Stimulated activated CD4-positive, alpha-beta T cell treated with anti-CD3 and anti-CD28 coated beads, Interleukin-4, amount 100 ng/mL, for 4 hours (primary cell): Measurements from ENCODE around the gene WHRN.

Source experiments
- DNase-seq, 2 experiments: peaks; one replicate each; pipeline ENCODE4 v3.0.0-alpha.2; 2020

WHRN gene

GRCh38 chr9:114374936-114375335 lies 130.3 kb downstream of the WHRN start:
- no peak for DNase-seq

GRCh38 chr9:114373960-114374730 lies 131.1 kb downstream of the WHRN start:
- DNase-seq, result no peak

GRCh38 chr9:114372921-114373448 lies 132.3 kb downstream of the WHRN start:
- DNase-seq, result peak; percentile 60 to 70

- peak in 1 of 2 experiments; percentile 41 for DNase-seq
These were observed 133.0 kb downstream of the WHRN start for GRCh38 chr9:114371973-114372917.

- no peak for DNase-seq
These were observed 133.8 kb downstream of the WHRN start for GRCh38 chr9:114371343-114371944.

GRCh38 chr9:114370968-114371320 lies 134.3 kb downstream of the WHRN start:
- no peak for DNase-seq

- no peak for DNase-seq
These were observed 134.9 kb downstream of the WHRN start for GRCh38 chr9:114370251-114370967.

GRCh38 chr9:114369216-114370130 lies 135.8 kb downstream of the WHRN start:
- no peak for DNase-seq

GRCh38 chr9:114367772-114368569 lies 137.3 kb downstream of the WHRN start:
- DNase-seq, result no peak

GRCh38 chr9:114367366-114367765 lies 137.9 kb downstream of the WHRN start:
- DNase-seq, result no peak

GRCh38 chr9:114366334-114367128 lies 138.7 kb downstream of the WHRN start:
- no peak for DNase-seq

- DNase-seq, result no peak
These were observed 140.1 kb downstream of the WHRN start for GRCh38 chr9:114365194-114365593.

- no peak for DNase-seq
These were observed 140.9 kb downstream of the WHRN start for GRCh38 chr9:114364134-114365041.

GRCh38 chr9:114363424-114363823 lies 141.8 kb downstream of the WHRN start:
- DNase-seq, result no peak

GRCh38 chr9:114362394-114362793 lies 142.9 kb downstream of the WHRN start:
- DNase-seq, result no peak

- no peak for DNase-seq
These were observed 143.7 kb downstream of the WHRN start for GRCh38 chr9:114361542-114361941.

- DNase-seq, result no peak
These were observed 145.5 kb downstream of the WHRN start for GRCh38 chr9:114359801-114360200.

GRCh38 chr9:114357911-114358328 lies 147.4 kb downstream of the WHRN start:
- DNase-seq, result no peak

- DNase-seq, result no peak
These were observed 147.9 kb downstream of the WHRN start for GRCh38 chr9:114357360-114357759.
